Activated effector memory CD4-positive, alpha-beta T cell treated with Interleukin-2 at 50 U/mL for 16 hours (primary cell): Measurements from ENCODE around the gene DLGAP1.

Source experiments
- DNase-seq: peaks from one replicate; pipeline ENCODE4 v3.0.0-alpha.2; 2020

DLGAP1 gene

GRCh38 chr18:3879114-3879835, 575.8 kb downstream of the DLGAP1 start:
- DNase-seq, result no peak

GRCh38 chr18:3878401-3878800, 576.7 kb downstream of the DLGAP1 start:
- no peak for DNase-seq

- DNase-seq, result no peak
These were observed 577.4 kb downstream of the DLGAP1 start for GRCh38 chr18:3877678-3878077.

- no peak for DNase-seq
These were observed 579.1 kb downstream of the DLGAP1 start for GRCh38 chr18:3875961-3876360.

GRCh38 chr18:3875376-3875775, 579.7 kb downstream of the DLGAP1 start:
- no peak for DNase-seq

GRCh38 chr18:3874581-3874980, 580.5 kb downstream of the DLGAP1 start:
- DNase-seq, result no peak

GRCh38 chr18:3874125-3874524, 581.0 kb downstream of the DLGAP1 start:
- DNase-seq, result no peak

- DNase-seq, result no peak
These were observed 581.4 kb downstream of the DLGAP1 start for GRCh38 chr18:3873698-3874097.

- no peak for DNase-seq
These were observed 581.9 kb downstream of the DLGAP1 start for GRCh38 chr18:3873211-3873610.

GRCh38 chr18:3872641-3873040, 582.5 kb downstream of the DLGAP1 start:
- no peak for DNase-seq

- DNase-seq, result no peak
These were observed 583.4 kb downstream of the DLGAP1 start for GRCh38 chr18:3871687-3872086.

- no peak for DNase-seq
These were observed 584.2 kb downstream of the DLGAP1 start for GRCh38 chr18:3870914-3871313.

GRCh38 chr18:3869848-3870247, 585.3 kb downstream of the DLGAP1 start:
- no peak for DNase-seq

GRCh38 chr18:3867864-3868311, 587.2 kb downstream of the DLGAP1 start:
- no peak for DNase-seq

GRCh38 chr18:3867236-3867635, 587.9 kb downstream of the DLGAP1 start:
- no peak for DNase-seq

GRCh38 chr18:3864669-3865298, 590.3 kb downstream of the DLGAP1 start:
- DNase-seq, result no peak

- DNase-seq, result no peak
These were observed 591.5 kb downstream of the DLGAP1 start for GRCh38 chr18:3863593-3863992.

GRCh38 chr18:3863006-3863405, 592.1 kb downstream of the DLGAP1 start:
- DNase-seq, result no peak

- DNase-seq, result no peak
These were observed 593.6 kb downstream of the DLGAP1 start for GRCh38 chr18:3861495-3861894.

GRCh38 chr18:3857544-3857943, 597.6 kb downstream of the DLGAP1 start:
- DNase-seq, result no peak

- DNase-seq, result no peak
These were observed 599.1 kb downstream of the DLGAP1 start for GRCh38 chr18:3855966-3856365.

- DNase-seq, result no peak
These were observed 602.8 kb downstream of the DLGAP1 start for GRCh38 chr18:3852321-3852720.

- DNase-seq, result no peak
These were observed 603.9 kb downstream of the DLGAP1 start for GRCh38 chr18:3851159-3851558.

GRCh38 chr18:3848316-3848715, 606.8 kb downstream of the DLGAP1 start:
- no peak for DNase-seq

GRCh38 chr18:3845161-3845560, 609.9 kb downstream of the DLGAP1 start:
- no peak for DNase-seq
